ENCODE data around the gene PPFIBP2.
A peak's percentile ranks its signal among the peaks of the same experiment; 100 is the strongest.

PPFIBP2 gene

DNA sequence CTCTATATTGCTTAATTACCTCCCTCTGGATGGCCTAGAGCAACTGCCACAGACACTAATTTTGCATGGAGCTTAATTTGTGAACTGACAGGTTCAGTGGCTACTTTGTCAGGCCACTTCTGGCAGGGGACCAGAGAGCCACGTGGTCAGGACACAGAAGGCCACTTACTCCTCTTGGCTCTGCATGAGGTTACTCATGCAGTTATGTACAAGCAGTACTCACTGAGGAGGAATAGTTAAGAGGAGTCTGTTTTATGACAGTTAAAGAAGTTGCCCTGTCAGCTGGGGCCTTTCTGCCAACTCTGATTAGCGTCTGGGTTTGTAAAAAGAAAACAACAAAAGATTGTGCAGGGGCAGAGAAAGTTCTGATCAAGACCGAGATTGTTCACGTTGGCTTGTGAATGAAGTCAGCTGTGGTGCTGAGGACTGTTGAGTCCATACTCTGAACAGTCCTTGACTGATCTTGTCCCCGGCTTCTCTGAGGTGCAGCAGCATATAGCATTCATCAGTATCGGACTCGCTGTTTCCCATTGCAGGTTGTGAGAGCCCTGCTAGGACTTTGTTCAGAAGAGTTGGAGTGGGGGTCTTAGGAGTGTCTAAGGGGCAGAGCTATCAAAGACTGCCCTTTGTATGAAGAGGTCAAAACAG is 41.4 kb downstream of the PPFIBP2 start:
- no peak for DNase-seq (ENCODE audit: low spot score)

- DNase-seq (ENCODE audit: low spot score): no peak
Measured at GRCh38 chr11:7558046-7558445, 44.2 kb downstream of the PPFIBP2 start.

DNA sequence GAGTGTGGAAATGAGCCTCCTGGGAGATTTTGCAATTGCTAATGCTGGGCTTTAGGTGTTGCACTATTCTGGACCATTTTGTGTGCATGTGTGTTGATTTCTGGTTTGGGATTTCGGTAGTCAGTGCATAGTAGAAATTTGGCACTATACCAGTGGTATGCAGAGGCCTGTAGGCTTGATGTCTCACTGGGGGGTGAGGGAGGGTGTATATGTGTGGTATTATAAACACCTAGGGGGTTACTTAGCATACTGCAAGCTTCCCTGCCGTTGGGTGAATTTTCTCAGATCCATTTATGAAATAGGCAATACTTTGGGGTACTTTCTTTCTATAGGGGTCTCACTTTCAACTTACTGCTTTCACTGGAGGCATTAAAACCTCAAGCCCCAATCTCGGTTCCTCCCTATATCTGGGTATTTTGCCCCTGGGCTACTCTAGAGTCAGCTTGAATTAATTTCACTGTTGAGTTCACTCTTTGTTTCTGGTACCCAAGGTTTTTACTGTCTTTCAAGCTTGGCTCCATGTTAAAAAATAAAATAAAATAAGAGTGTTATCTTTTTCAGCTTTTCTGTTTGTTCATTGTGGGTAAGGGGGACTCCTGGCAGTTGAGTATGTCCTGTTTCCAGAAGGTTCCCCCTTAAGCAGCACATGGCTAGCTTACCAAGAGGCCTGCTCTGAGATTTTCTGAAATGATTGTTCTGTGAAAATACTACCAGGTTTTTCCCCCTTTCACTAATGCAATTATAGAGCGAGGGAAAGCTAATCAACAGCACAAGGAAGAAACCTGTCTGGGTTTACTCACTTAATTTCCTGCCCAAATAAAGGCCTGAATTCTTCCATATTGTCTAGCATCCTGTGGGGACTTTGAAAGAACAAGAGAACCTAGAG is 45.8 kb downstream of the PPFIBP2 start:
- no peak for DNase-seq (ENCODE audit: low spot score)

DNA sequence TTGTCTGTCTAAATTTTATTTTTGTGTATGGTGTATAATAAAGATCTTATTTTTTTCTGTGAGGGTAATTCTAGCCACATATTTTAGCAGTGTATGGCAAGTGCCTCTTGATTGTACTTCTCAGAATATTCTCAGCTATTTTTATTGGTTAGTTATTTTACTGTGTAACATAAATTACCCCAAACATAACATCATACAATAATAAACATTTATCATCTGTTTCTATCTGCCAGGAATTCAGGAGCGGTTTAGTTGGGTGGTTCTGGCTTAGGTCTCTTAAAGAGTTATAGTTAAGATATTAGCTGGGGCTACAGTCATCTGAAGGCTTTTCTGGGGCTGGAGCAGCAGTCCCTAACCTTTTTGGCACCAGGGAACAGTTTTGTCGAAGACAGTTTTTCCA is 47.8 kb downstream of the PPFIBP2 start:
- no peak for DNase-seq (ENCODE audit: low spot score)

DNA sequence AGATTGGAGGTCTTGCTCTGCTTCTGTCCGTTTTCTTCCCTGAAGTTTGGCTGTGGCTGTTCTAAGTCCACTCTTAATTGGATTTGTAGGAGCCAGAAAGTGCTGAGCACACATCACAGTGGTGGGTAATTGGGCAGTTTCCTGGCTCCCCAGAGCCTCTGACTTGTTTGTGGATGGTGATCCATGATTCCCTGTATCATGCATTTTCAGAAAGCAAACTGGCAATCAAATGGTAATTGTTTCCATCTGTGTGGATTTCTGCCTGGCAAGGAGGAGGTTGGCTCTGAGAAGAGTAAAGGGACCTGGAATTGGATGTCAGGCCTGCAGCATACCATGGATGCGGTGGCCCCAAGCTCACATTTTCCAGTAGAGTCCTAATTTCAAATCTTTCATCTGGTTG is 49.5 kb downstream of the PPFIBP2 start:
- no peak for DNase-seq (ENCODE audit: low spot score)

- DNase-seq (ENCODE audit: low spot score): no peak
Measured at GRCh38 chr11:7564803-7565202, 51.0 kb downstream of the PPFIBP2 start.

DNA sequence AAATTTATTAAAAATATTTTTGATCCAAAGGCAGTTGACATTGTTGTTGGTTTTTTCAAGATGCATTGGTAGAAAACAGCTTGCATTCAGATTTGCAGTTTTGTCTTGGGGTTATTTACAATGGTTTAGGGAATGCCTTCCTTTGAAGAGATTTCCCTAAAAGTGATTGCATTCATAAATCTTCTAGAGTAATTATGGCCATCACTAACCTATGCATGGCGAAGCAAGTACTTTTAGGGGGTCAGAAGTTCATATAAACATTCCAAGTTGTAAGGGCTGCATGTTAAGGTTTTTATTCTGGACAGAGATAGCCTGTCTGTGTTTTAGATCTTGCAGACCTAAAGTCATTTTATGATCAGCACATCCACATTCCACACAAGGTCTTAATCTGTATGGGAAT is 53.5 kb downstream of the PPFIBP2 start:
- DNase-seq (ENCODE audit: low spot score): no peak

GRCh38 chr11:7569044-7569443 is 55.2 kb downstream of the PPFIBP2 start:
- DNase-seq (ENCODE audit: low spot score): no peak

DNA sequence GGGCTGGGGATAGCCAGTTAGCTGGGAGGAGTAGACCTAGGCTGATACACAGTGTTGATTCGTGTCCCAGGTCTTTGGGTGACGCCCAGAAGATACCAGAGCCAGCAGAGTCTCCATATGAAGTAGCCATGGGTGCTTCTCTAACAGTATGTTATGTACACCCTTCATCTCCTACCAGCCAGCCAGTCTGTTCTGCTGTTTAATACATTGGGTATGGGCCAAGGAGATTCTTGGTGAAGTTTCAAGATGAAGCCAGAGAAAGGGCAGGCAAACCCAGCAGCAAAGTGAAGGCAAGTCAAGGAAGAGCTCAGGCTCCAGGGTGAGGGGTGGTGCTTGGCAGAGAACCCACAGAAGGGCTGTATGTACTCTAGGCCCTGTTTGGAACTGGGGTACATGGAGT is 56.4 kb downstream of the PPFIBP2 start:
- DNase-seq (ENCODE audit: low spot score): no peak

DNA sequence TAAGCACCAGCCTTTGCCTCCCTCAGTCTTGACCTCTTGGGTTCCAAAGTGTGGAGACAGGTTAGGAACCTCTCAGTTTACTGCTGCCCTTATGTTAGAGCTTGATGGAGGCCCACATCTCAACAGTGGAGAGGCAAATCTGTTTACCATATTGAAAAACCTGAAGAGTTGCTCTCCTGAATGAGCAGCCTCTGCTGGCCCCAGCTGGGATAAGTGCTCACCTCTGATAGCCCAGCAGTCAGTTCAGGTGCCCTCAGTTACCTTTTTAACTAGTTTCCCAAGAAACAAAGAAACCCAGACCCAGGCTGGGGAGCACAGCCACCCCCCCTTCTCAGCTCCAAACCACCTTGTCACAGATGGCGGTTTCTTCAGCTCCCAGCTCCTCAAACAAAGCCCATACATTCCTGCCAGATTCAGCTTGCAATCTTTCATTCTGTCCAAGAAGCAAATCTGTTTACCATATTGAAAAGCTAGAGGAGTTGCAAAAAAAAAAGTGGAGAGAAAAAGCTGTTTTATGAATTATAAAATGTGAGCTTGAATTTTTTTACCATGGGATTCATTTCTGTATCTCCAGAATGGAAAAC is 57.2 kb downstream of the PPFIBP2 start:
- DNase-seq (ENCODE audit: low spot score): peak; percentile 12

GRCh38 chr11:7571640-7572000 is 57.8 kb downstream of the PPFIBP2 start:
- DNase-seq (ENCODE audit: low spot score): peak; percentile 76

DNA sequence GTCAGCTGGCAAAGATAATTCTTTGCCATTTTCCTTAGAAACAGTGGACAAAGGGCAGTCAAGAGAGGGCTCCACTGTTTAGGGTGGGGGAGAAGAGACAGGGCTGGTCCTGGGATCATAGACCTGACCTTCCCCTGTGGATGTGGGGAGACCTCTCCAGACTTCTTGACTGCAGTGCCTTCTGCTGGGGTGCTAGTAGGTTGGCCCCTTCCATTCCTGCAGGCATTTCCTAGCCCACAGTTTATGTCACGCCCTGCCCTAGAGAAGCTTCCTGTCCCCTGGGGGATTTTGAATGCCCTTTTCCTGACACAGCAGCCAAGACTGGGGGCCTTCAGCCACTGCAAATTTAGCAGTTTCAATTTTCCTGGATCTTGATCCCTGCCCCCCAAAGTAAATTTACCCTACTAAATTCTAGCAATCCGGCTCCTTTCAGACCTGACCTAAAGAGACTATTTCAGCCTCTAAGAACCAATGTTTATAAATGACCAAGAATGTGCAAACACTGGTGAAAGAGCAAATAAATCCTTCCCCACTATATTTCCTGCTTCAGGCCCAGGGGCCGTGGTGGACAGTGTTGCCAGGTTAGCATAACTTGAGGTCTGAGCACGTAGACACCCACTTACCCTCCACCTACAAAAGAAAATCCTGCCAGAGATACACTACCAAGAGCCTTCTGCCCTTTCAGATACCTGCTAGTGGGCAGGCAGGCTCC is 58.4 kb downstream of the PPFIBP2 start:
- DNase-seq (ENCODE audit: low spot score): peak; percentile 10

- DNase-seq (ENCODE audit: low spot score): no peak
Measured at GRCh38 chr11:7573193-7573557, 59.4 kb downstream of the PPFIBP2 start.

DNA sequence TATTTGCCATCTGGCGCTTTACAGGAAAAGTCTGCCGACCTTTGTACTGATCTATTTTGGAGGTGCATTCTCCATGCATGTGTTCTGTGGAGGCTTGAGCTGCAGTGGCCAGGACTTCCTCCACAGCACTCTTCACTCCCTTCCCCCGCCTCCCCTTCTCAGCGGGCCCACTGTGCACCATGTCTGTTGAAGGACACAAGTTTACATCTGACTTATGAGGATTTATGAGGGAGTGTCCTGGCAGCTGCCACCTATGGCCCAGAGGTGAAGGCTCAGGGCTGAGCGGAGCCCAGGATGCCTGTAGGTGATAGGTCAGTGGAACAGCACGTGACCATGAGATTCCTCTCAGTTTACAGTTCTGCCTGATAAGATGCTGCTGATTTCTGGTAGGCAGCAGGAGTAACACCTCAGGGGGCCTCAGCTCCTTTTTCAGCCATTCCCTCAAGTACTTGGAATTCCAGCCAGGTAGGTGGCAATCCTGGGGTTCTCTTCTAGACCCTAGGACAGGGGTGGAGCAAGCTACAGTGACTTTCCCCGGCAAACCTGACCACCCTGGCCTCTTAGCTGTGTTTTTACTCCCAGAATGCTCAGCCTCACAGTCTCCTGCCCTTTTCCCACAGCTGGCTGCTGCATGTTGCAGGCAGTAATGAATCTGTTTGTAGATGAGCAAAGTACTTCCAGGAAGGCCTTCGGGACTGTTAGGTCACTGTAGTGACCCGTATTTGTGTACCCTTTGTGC is 59.9 kb downstream of the PPFIBP2 start:
- peak; percentile 42 for DNase-seq (ENCODE audit: low spot score)

GRCh38 chr11:7574491-7575130 is 60.8 kb downstream of the PPFIBP2 start:
- no peak for DNase-seq (ENCODE audit: low spot score)

GRCh38 chr11:7575841-7576725 is 62.3 kb downstream of the PPFIBP2 start:
- peak; percentile 57 for DNase-seq (ENCODE audit: low spot score)

GRCh38 chr11:7576726-7577290 is 63.0 kb downstream of the PPFIBP2 start:
- DNase-seq (ENCODE audit: low spot score): no peak

- peak; percentile 33 for DNase-seq (ENCODE audit: low spot score)
Measured at GRCh38 chr11:7577291-7578190, 63.7 kb downstream of the PPFIBP2 start.
